ENCODE results near the gene NCAN.

The NCAN gene

DNA sequence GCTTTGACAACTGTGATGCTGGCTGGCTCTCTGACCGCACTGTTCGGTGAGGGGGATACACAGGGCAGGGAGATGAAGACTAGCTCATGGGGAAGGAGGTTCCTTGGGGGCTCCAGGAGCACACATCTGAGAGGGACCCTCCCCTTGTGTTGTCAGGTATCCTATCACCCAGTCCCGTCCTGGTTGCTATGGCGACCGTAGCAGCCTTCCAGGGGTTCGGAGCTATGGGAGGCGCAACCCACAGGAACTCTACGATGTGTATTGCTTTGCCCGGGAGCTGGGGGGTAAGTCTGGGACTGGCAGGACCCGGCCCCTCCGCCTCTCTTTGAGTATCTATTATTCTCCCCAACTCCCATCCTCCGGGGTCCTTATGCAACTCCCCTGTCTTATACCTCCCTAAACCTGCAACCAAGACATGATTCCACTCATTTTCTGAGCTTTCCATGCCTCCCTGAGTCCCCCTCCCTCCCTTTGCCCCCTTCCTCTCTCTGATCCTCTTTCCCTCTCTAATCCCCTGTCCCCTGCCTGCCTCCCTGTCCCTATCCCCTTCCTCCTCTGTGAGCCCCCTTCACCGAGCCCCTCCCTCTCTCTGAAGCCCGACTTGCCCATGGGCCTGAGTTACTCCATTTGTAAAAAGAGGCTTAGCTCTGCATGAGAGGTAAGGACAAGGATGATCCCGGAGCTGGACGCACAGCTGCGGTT is 12.5 kb downstream of the NCAN start:
- H3K4me3 ChIP-seq (ENCODE audit: low read length) = no peak overlapping the region
- no peak for DNase-seq (ENCODE audit: low read depth)
- TF ChIP-seq, protein P1, sequence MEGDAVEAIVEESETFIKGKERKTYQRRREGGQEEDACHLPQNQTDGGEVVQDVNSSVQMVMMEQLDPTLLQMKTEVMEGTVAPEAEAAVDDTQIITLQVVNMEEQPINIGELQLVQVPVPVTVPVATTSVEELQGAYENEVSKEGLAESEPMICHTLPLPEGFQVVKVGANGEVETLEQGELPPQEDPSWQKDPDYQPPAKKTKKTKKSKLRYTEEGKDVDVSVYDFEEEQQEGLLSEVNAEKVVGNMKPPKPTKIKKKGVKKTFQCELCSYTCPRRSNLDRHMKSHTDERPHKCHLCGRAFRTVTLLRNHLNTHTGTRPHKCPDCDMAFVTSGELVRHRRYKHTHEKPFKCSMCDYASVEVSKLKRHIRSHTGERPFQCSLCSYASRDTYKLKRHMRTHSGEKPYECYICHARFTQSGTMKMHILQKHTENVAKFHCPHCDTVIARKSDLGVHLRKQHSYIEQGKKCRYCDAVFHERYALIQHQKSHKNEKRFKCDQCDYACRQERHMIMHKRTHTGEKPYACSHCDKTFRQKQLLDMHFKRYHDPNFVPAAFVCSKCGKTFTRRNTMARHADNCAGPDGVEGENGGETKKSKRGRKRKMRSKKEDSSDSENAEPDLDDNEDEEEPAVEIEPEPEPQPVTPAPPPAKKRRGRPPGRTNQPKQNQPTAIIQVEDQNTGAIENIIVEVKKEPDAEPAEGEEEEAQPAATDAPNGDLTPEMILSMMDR (IDR thresholded peaks at IDR 0.05; ENCODE audit: insufficient read depth, low read depth, low read length, missing control alignments) = no peak

DNA sequence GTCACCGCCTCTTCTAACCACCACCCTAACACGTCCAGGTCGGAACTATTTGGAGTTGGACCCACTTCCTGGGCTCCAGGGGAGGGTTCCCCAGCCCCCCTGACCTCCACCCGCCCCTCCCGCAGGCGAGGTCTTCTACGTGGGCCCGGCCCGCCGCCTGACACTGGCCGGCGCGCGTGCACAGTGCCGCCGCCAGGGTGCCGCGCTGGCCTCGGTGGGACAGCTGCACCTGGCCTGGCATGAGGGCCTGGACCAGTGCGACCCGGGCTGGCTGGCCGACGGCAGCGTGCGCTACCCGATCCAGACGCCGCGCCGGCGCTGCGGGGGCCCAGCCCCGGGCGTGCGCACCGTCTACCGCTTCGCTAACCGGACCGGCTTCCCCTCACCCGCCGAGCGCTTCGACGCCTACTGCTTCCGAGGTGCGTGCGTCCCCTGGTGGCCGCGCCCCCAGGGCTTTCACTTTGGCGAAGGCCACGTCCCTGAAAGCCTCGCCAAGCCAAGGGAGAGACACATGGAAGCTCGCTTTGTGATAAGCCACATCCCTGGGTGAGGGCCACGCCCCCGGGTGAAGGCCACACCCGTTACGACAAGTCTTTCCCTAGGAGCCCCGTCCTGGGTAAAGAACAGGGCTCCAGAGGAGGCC is 13.2 kb downstream of the NCAN start:
- TF ChIP-seq, protein P1 (IDR thresholded peaks at IDR 0.05; ENCODE audit: insufficient read depth, low read depth, low read length, missing control alignments) = peak; percentile 47
- peak; percentile 66 for DNase-seq (ENCODE audit: low read depth)
- H3K4me3 ChIP-seq (ENCODE audit: low read length) = no peak overlapping the region

DNA sequence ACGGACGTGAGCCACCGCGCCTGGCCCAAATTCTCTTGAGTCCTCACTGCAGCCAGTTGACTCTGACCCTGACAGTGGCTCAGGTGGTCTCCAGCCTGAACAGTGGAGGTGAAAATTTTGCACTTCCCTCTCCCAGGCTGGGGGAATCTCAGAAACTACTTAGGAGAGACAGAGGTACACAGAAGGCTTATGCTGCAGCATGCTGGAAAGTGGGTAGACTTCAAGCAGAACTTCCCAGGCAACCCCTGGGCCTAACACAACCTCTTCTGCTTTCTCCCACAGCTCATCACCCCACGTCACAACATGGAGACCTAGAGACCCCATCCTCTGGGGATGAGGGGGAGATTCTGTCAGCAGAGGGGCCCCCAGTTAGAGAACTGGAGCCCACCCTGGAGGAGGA is 14.4 kb downstream of the NCAN start:
- no peak overlapping the region for H3K4me3 ChIP-seq (ENCODE audit: low read length)
- TF ChIP-seq, protein P1 (IDR thresholded peaks at IDR 0.05; ENCODE audit: insufficient read depth, low read depth, low read length, missing control alignments) = no peak
- no peak for DNase-seq (ENCODE audit: low read depth)

DNA sequence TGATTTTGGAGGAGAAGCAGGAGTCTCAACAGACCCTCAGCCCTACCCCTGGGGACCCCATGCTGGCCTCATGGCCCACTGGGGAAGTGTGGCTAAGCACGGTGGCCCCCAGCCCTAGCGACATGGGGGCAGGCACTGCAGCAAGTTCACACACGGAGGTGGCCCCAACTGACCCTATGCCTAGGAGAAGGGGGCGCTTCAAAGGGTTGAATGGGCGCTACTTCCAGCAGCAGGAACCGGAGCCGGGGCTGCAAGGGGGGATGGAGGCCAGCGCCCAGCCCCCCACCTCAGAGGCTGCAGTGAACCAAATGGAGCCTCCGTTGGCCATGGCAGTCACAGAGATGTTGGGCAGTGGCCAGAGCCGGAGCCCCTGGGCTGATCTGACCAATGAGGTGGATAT is 14.9 kb downstream of the NCAN start:
- no peak overlapping the region for H3K4me3 ChIP-seq (ENCODE audit: low read length)
- TF ChIP-seq, protein P1 (IDR thresholded peaks at IDR 0.05; ENCODE audit: insufficient read depth, low read depth, low read length, missing control alignments) = no peak
- no peak for DNase-seq (ENCODE audit: low read depth)

DNA sequence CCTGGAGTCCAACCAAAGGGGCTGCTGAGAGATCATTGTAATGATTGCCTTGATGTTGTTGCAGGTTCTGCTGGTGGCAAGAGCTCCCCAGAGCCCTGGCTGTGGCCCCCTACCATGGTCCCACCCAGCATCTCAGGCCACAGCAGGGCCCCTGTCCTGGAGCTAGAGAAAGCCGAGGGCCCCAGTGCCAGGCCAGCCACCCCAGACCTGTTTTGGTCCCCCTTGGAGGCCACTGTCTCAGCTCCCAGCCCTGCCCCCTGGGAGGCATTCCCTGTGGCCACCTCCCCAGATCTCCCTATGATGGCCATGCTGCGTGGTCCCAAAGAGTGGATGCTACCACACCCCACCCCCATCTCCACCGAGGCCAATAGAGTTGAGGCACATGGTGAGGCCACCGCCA is 15.5 kb downstream of the NCAN start:
- DNase-seq (ENCODE audit: low read depth) = no peak
- H3K4me3 ChIP-seq (ENCODE audit: low read length) = no peak overlapping the region
- TF ChIP-seq, protein P1 (IDR thresholded peaks at IDR 0.05; ENCODE audit: insufficient read depth, low read depth, low read length, missing control alignments) = no peak

DNA sequence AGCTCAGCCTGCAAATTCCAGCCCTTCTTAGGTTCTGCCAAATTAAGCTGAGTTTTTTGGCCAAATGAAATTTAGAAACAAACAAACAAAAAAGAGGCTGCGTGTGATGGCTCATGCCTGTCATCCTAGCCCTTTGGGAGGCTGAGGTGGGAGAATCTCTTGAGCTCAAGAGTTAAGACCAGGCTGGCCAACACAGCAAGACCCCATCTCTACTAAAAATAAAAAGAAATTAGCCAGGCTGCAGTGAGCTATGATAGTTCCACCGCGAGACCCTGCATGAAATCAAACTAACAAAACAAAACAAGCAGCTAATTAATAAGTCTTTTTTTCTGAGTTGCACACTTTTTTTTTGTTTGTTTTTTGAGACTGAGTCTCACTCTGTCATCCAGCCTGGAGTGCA is 17.9 kb downstream of the NCAN start:
- DNase-seq (ENCODE audit: low read depth) = no peak
- TF ChIP-seq, protein P1 (IDR thresholded peaks at IDR 0.05; ENCODE audit: insufficient read depth, low read depth, low read length, missing control alignments) = no peak
- H3K4me3 ChIP-seq (ENCODE audit: low read length) = no peak overlapping the region

DNA sequence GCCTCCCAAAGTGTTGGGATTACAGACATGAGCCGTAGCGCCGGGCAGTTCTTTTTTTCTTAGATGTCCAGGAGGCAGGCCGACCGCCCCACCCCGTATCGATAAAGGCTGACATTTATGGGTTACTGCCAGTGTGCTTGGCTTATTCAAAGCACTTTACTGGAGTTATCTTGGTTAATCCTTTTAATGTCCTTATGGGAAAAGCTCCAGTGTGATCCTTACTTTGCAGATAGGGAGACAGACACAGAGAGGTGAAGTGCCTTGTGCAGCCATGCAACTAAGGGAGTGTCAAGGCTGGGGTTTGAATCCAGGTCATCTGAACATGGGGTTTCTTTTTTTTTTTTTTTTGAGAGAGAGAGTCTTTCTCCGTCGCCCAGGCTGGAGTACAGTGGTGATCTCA is 19.2 kb downstream of the NCAN start:
- H3K4me3 ChIP-seq (ENCODE audit: low read length) = no peak overlapping the region
- no peak for DNase-seq (ENCODE audit: low read depth)
- TF ChIP-seq, protein P1 (IDR thresholded peaks at IDR 0.05; ENCODE audit: insufficient read depth, low read depth, low read length, missing control alignments) = no peak
